PC-9 (cell line): Measurements from ENCODE around the gene ACTR1B. TPM values are rescaled to one million over a fixed set of nuclear protein-coding genes. Genes with fewer than 3 reads are reported as not detected.

Experiments used
- BruUV-seq: library from RNA; stranded (reverse); fragments of 400-500 nt; replicated peaks from 2 replicates; lab custom pipeline; 2021; lab: Mats Ljungman, UMichigan
- CTCF ChIA-PET: fragments of 300-600 bp; sonication (Branson Sonifier 250); formaldehyde crosslinking; loops from one replicate; lab custom pipeline; 2022; ENCODE audit warnings: antibody characterized with exemption; lab: Charles Lee
- POLR2A ChIA-PET: fragments of 300-600 bp; sonication (Branson Sonifier 250); formaldehyde crosslinking; loops from one replicate; lab custom pipeline; 2022; ENCODE audit warnings: antibody characterized with exemption; ENCODE audit not compliant: unreplicated experiment; lab: Charles Lee
- DNase-seq, 2 experiments: peaks; one replicate each; pipeline versions ENCODE4 v3.0.0 to v3.0.0-alpha.2; 2015 to 2022; ENCODE audit warnings: mixed read lengths in 1 of 2
- H2AFZ ChIP-seq: fragments of 200-600 bp; sonication (generic); 2 replicates; pipeline ENCODE4 v1.8.1; 2017; ENCODE audit warnings: antibody characterized with exemption
- H3F3A ChIP-seq: fragments of 200-600 bp; sonication (generic); 2 replicates; pipeline ENCODE4 v1.8.1; 2017; ENCODE audit warnings: antibody characterized with exemption, mild to moderate bottlenecking, low read depth; ENCODE audit not compliant: insufficient read depth
- H3K27ac ChIP-seq: fragments of 200-600 bp; sonication (generic); 2 replicates; pipeline ENCODE4 v1.6.1; 2016; ENCODE audit warnings: mixed run types
- H3K27me3 ChIP-seq: fragments of 200-600 bp; sonication (generic); 2 replicates; pipeline ENCODE4 v1.6.1; 2016; ENCODE audit warnings: low read depth, mixed run types; ENCODE audit not compliant: insufficient read depth
- H3K36me3 ChIP-seq: fragments of 200-600 bp; sonication (generic); 2 replicates; pipeline ENCODE4 v1.6.1; 2016; ENCODE audit warnings: low read depth, mixed run types
- H3K4me1 ChIP-seq: fragments of 200-600 bp; sonication (generic); replicated peaks from 2 replicates; pipeline ENCODE4 v1.6.1; 2016; ENCODE audit warnings: mixed run types; ENCODE audit not compliant: insufficient read depth
- H3K4me2 ChIP-seq: fragments of 200-600 bp; sonication (generic); 2 replicates; pipeline ENCODE4 v1.6.1; 2017; ENCODE audit warnings: mixed run types
- H3K4me3 ChIP-seq: fragments of 200-600 bp; sonication (generic); 2 replicates; pipeline ENCODE4 v1.6.1; 2016; ENCODE audit warnings: mixed run types
- H3K79me2 ChIP-seq: fragments of 200-600 bp; sonication (generic); 2 replicates; pipeline ENCODE4 v1.6.1; 2017; ENCODE audit warnings: low read depth, mixed run types
- H3K9me2 ChIP-seq: fragments of 200-600 bp; sonication (generic); 2 replicates; pipeline ENCODE4 v1.8.1; 2017; ENCODE audit warnings: mild to moderate bottlenecking; ENCODE audit not compliant: insufficient read depth
- H3K9me3 ChIP-seq: fragments of 200-600 bp; sonication (generic); 2 replicates; pipeline ENCODE4 v1.8.1; 2016; ENCODE audit warnings: low read depth; ENCODE audit not compliant: insufficient read depth
- H4K20me1 ChIP-seq: fragments of 200-600 bp; sonication (generic); 2 replicates; pipeline ENCODE4 v1.8.1; 2017; ENCODE audit not compliant: insufficient read depth
- CTCF ChIP-seq: fragments of 200-600 bp; sonication (generic); conservative IDR thresholded peaks from 2 replicates; pipeline ENCODE4 v1.6.1; 2017; ENCODE audit warnings: mixed run types, antibody characterized with exemption, mild to moderate bottlenecking, moderate library complexity
- EZH2 ChIP-seq: fragments of 200-600 bp; sonication (generic); IDR thresholded peaks from 2 replicates; pipeline ENCODE4 v1.8.0; 2017; ENCODE audit warnings: antibody characterized with exemption, low read depth
- intact Hi-C: fragments of 100-400 bp; cut with micrococcal nuclease; formaldehyde crosslinking; loops from one replicate; pipeline ENCODE4 v1.10.0; 2022; ENCODE audit not compliant: unreplicated experiment
- total RNA-seq: library from RNA; stranded (reverse); gene quantifications from 2 replicates; pipeline ENCODE4 v1.2.3, GENCODE V29; 2021

The ACTR1B gene
- total RNA-seq, 1 experiment from 2014 or later, result 49.9 TPM

- Histone ChIP-seq H4K20me1 (no peaks in the 10 kb centered on the region), H3K36me3 (no peaks in the 10 kb centered on the region), H3K4me1 (no peaks in the 10 kb centered on the region), H3K9me2 (no peaks in the 10 kb centered on the region), H3K27me3 (0 out of 2 replicates have a peak, but pooled peaks cover 5% of the 10 kb centered on the region), H3K79me2 (no peaks in the 10 kb centered on the region), H3F3A (peaks cover 9% of the 10 kb centered on the region; the same call in 1 of the 2 replicates), H3K4me3 (no peak overlapping the region), H3K9me3 (no peaks in the 10 kb centered on the region), H3K27ac (no peak overlapping the region), H3K4me2 (no peak overlapping the region), H2AFZ (no peak overlapping the region)
- BruUV-seq, result no TSS peak
- DNase-seq, result no peak
- CTCF ChIA-PET, result interaction anchor here (0.7 kb wide), 1 partner anchor 23 kb away, joined by 3 read pairs; no protein-coding TSS in a partner anchor
- no peak for TF ChIP-seq EZH2
- TF ChIP-seq CTCF, result no peak
- POLR2A ChIA-PET, result interaction anchor here (0.7 kb wide), 1 partner anchor 1364 kb away, joined by 5 read pairs; no protein-coding TSS in a partner anchor
- intact Hi-C loops, result loop anchor here (5.0 kb wide), 1 partner anchor 485 kb away; no protein-coding TSS in a partner anchor
Measured at GRCh38 chr2:97701851-97702465, 38.1 kb upstream of the ACTR1B start.

GRCh38 chr2:97701186-97701585, 37.3 kb upstream of the ACTR1B start:
- no peaks in the 10 kb centered on the region for H4K20me1 ChIP-seq
- peaks cover 9% of the 10 kb centered on the region; the same call in 1 of the 2 replicates for H3F3A ChIP-seq
- H3K79me2 ChIP-seq, result no peaks in the 10 kb centered on the region
- H3K4me3 ChIP-seq, result no peak overlapping the region
- POLR2A ChIA-PET, result no interaction called here
- DNase-seq, result no peak
- no peaks in the 10 kb centered on the region for H3K36me3 ChIP-seq
- no peak overlapping the region for H3K4me2 ChIP-seq
- H3K9me2 ChIP-seq, result no peaks in the 10 kb centered on the region
- no peak for TF ChIP-seq EZH2
- TF ChIP-seq CTCF, result no peak
- no peaks in the 10 kb centered on the region for H3K9me3 ChIP-seq
- intact Hi-C loops, result loop anchor here (5.0 kb wide), 1 partner anchor 486 kb away; no protein-coding TSS in a partner anchor
- H3K4me1 ChIP-seq, result no peaks in the 10 kb centered on the region
- no peak overlapping the region for H2AFZ ChIP-seq
- 0 out of 2 replicates have a peak, but pooled peaks cover 5% of the 10 kb centered on the region for H3K27me3 ChIP-seq
- CTCF ChIA-PET, result interaction anchor here (0.7 kb wide), 3 partner anchors 382 to 782 kb away, joined by 4 to 5 read pairs (median 4); no protein-coding TSS in a partner anchor
- no TSS peak for BruUV-seq
- H3K27ac ChIP-seq, result no peak overlapping the region

GRCh38 chr2:97699765-97700444, 36.1 kb upstream of the ACTR1B start:
- Histone ChIP-seq H2AFZ (no peak overlapping the region), H3K4me1 (no peaks in the 10 kb centered on the region), H3K79me2 (no peaks in the 10 kb centered on the region), H3K9me3 (no peaks in the 10 kb centered on the region), H3K36me3 (no peaks in the 10 kb centered on the region), H3K27me3 (0 out of 2 replicates have a peak, but pooled peaks cover 5% of the 10 kb centered on the region), H3K9me2 (no peaks in the 10 kb centered on the region), H3K27ac (no peak overlapping the region), H4K20me1 (no peaks in the 10 kb centered on the region), H3K4me3 (no peak overlapping the region), H3K4me2 (no peak overlapping the region), H3F3A (peaks cover 9% of the 10 kb centered on the region; the same call in 1 of the 2 replicates)
- TF ChIP-seq CTCF, result peak; percentile 86
- no peak for TF ChIP-seq EZH2
- ChIA-PET POLR2A (no interaction called here), CTCF (interaction anchor here (0.6 to 1.3 kb wide), 7 partner anchors 9 to 686 kb away, joined by 3 to 5 read pairs (median 3); no protein-coding TSS in a partner anchor)
- intact Hi-C loops, result loop anchor here (1.0 to 5.0 kb wide), 3 partner anchors 53 to 685 kb away; partner anchors contain the start of gene COX5B
- DNase-seq, result peak in 1 of 2 experiments; percentile 62
- BruUV-seq, result no TSS peak
